CD4-positive, CD25-positive, alpha-beta regulatory T cell (primary cell): ENCODE results near the gene NRARP. TPM values are rescaled to one million over a fixed set of nuclear protein-coding genes. Genes with fewer than 3 reads are reported as not detected.

Experiments used
- ATAC-seq, 2 donors: fragments of 150-1000 bp; cut with Tn5 transposase; one replicate each; pipeline ENCODE4 v1.10.0; 2021; ENCODE audit warnings: low read depth in 2 of 2, moderate number of reproducible peaks in 2 of 2, moderate library complexity in 1 of 2
- DNase-seq, 3 donors: peaks; one replicate each; pipeline versions ENCODE4 v3.0.0 to v3.0.0-alpha.2; 2012 to 2022; ENCODE audit warnings: mixed read lengths in 1 of 3
- H3K27ac ChIP-seq: one replicate; pipeline ENCODE4 v1.7.0; 2013; ENCODE audit warnings: mild to moderate bottlenecking, low read length; ENCODE audit not compliant: insufficient read depth, poor library complexity, severe bottlenecking
- H3K27me3 ChIP-seq: one replicate; pipeline ENCODE4 v1.7.0; 2013; ENCODE audit warnings: low read length; ENCODE audit not compliant: control insufficient read depth, insufficient read depth
- H3K36me3 ChIP-seq: one replicate; pipeline ENCODE4 v1.7.0; 2013; ENCODE audit warnings: mild to moderate bottlenecking, low read length, moderate library complexity; ENCODE audit not compliant: control insufficient read depth, insufficient read depth
- H3K4me1 ChIP-seq: 2 replicates; pipeline ENCODE4 v1.7.0; 2013; ENCODE audit warnings: mild to moderate bottlenecking, low read length; ENCODE audit not compliant: insufficient read depth, control insufficient read depth, poor library complexity, severe bottlenecking
- H3K4me3 ChIP-seq: one replicate; pipeline ENCODE4 v1.7.0; 2013; ENCODE audit warnings: low read depth, mild to moderate bottlenecking, low read length, moderate library complexity
- H3K9me3 ChIP-seq, 2 experiments: 1 replicate in 1 of 2; 2 replicates in 1 of 2; pipeline ENCODE4 v1.7.0; 2013; ENCODE audit warnings: low read length in 2 of 2, mild to moderate bottlenecking in 1 of 2, moderate library complexity in 1 of 2; ENCODE audit not compliant: control insufficient read depth in 2 of 2
- H3K27ac Mint-ChIP-seq, 3 donors: one replicate each; pipeline ENCODE4 v1.8.0; 2020 to 2022; ENCODE audit warnings: mild to moderate bottlenecking in 3 of 3, mixed read lengths in 3 of 3, moderate library complexity in 2 of 3
- H3K27me3 Mint-ChIP-seq: one replicate; pipeline ENCODE4 v1.8.0; 2022; ENCODE audit warnings: mild to moderate bottlenecking, mixed read lengths
- H3K36me3 Mint-ChIP-seq: one replicate; pipeline ENCODE4 v1.8.0; 2020; ENCODE audit warnings: mixed read lengths
- H3K4me1 Mint-ChIP-seq, 4 donors: one replicate each; pipeline ENCODE4 v1.8.0; 2020 to 2022; ENCODE audit warnings: mixed read lengths in 4 of 4, mild to moderate bottlenecking in 1 of 4
- H3K4me3 Mint-ChIP-seq, 4 donors: one replicate each; pipeline ENCODE4 v1.8.0; 2020 to 2022; ENCODE audit warnings: mild to moderate bottlenecking in 4 of 4, mixed read lengths in 4 of 4, moderate library complexity in 3 of 4
- H3K9me3 Mint-ChIP-seq, 7 donors: one replicate each; pipeline ENCODE4 v1.8.0; 2020 to 2022; ENCODE audit warnings: mixed read lengths in 7 of 7, mild to moderate bottlenecking in 3 of 7, moderate library complexity in 2 of 7
- polyA plus RNA-seq, 4 donors: library from polyadenylated mRNA; unstranded; fragments of 300-500 nt; fragmentation: Illumina TruSeq; gene quantifications; one replicate each; pipeline ENCODE4 v1.2.3, GENCODE V29; 2021
- total RNA-seq: library from RNA; stranded (reverse); gene quantifications from one replicate; pipeline ENCODE4 v1.2.3, GENCODE V29; 2022

NRARP gene
- total RNA-seq (1.6 TPM), polyA plus RNA-seq (not detected)

- Mint-ChIP-seq H3K9me3 (no peaks in the 10 kb centered on the region), H3K27ac (no peak within 1 kb of the TSS), H3K36me3 (no peaks in the 10 kb centered on the region), H3K4me3 (peak within 1 kb of the TSS; percentile 15 to 87 (median 74)), H3K27me3 (peaks cover 10% of the 10 kb centered on the region), H3K4me1 (peaks cover 0 to 27% (median 4%) of the 10 kb centered on the region in 4 donors)
- H3K36me3 ChIP-seq = no peaks in the 10 kb centered on the region
- H3K9me3 ChIP-seq = no peaks in the 10 kb centered on the region
- H3K27ac ChIP-seq = peak within 1 kb of the TSS; percentile 51
- peaks cover 42% of the 10 kb centered on the region for H3K4me1 ChIP-seq
- ATAC-seq (peak; percentile 86 to 91), DNase-seq (peak; percentile 87 to 91 (median 87))
- peaks cover 4% of the 10 kb centered on the region for H3K27me3 ChIP-seq
- H3K4me3 ChIP-seq = no peak within 1 kb of the TSS
Observed at GRCh38 chr9:137302118-137302448, at the start of gene NRARP. TSS of gene NRARP (minus strand) at chr9:137302271. CDS start at chr9:137301928, 343 bp downstream.

- no peaks in the 10 kb centered on the region for H3K36me3 ChIP-seq
- no peaks in the 10 kb centered on the region for H3K27me3 ChIP-seq
- peaks cover 5% of the 10 kb centered on the region for H3K36me3 Mint-ChIP-seq
- H3K27ac ChIP-seq = no peak overlapping the region
- H3K27me3 Mint-ChIP-seq = no peaks in the 10 kb centered on the region
- H3K4me1 Mint-ChIP-seq = no peaks in the 10 kb centered on the region
- no peaks in the 10 kb centered on the region for H3K4me1 ChIP-seq
- H3K9me3 ChIP-seq = peaks cover 0 to 7% of the 10 kb centered on the region in 2 experiments
- ATAC-seq (no peak), DNase-seq (no peak)
- H3K4me3 ChIP-seq = no peak overlapping the region
- no peaks in the 10 kb centered on the region for H3K9me3 Mint-ChIP-seq
- H3K4me3 Mint-ChIP-seq = no peak overlapping the region
- H3K27ac Mint-ChIP-seq = no peak overlapping the region
Observed at GRCh38 chr9:137350696-137351584, 48.9 kb upstream of the NRARP start.

GRCh38 chr9:137349471-137350033 is 47.5 kb upstream of the NRARP start:
- Histone ChIP-seq H3K9me3 (no peaks in the 10 kb centered on the region), H3K36me3 (no peaks in the 10 kb centered on the region), H3K27me3 (no peaks in the 10 kb centered on the region), H3K27ac (no peak overlapping the region), H3K4me3 (no peak overlapping the region), H3K4me1 (no peaks in the 10 kb centered on the region)
- ATAC-seq (no peak), DNase-seq (no peak)
- no peaks in the 10 kb centered on the region for H3K27me3 Mint-ChIP-seq
- peaks cover 0 to 2% (median 0%) of the 10 kb centered on the region in 7 donors for H3K9me3 Mint-ChIP-seq
- H3K27ac Mint-ChIP-seq = no peak overlapping the region
- H3K4me1 Mint-ChIP-seq = no peaks in the 10 kb centered on the region
- H3K36me3 Mint-ChIP-seq = peaks cover 5% of the 10 kb centered on the region
- no peak overlapping the region for H3K4me3 Mint-ChIP-seq

GRCh38 chr9:137348769-137349470 is 46.8 kb upstream of the NRARP start:
- peaks cover 5% of the 10 kb centered on the region for H3K36me3 Mint-ChIP-seq
- Histone ChIP-seq H3K4me3 (no peak overlapping the region), H3K36me3 (no peaks in the 10 kb centered on the region), H3K4me1 (no peaks in the 10 kb centered on the region), H3K27me3 (no peaks in the 10 kb centered on the region), H3K27ac (no peak overlapping the region), H3K9me3 (no peaks in the 10 kb centered on the region)
- DNase-seq (no peak), ATAC-seq (no peak)
- no peaks in the 10 kb centered on the region for H3K27me3 Mint-ChIP-seq
- peaks cover 0 to 2% (median 0%) of the 10 kb centered on the region in 7 donors for H3K9me3 Mint-ChIP-seq
- H3K4me1 Mint-ChIP-seq = no peaks in the 10 kb centered on the region
- H3K4me3 Mint-ChIP-seq = no peak overlapping the region
- no peak overlapping the region for H3K27ac Mint-ChIP-seq

- H3K27ac ChIP-seq = no peak overlapping the region
- peaks cover 5% of the 10 kb centered on the region for H3K36me3 Mint-ChIP-seq
- DNase-seq (no peak), ATAC-seq (no peak)
- no peaks in the 10 kb centered on the region for H3K27me3 ChIP-seq
- H3K4me1 Mint-ChIP-seq = no peaks in the 10 kb centered on the region
- no peaks in the 10 kb centered on the region for H3K4me1 ChIP-seq
- H3K4me3 Mint-ChIP-seq = no peak overlapping the region
- no peak overlapping the region for H3K27ac Mint-ChIP-seq
- no peak overlapping the region for H3K4me3 ChIP-seq
- no peaks in the 10 kb centered on the region for H3K36me3 ChIP-seq
- H3K9me3 ChIP-seq = no peaks in the 10 kb centered on the region
- H3K27me3 Mint-ChIP-seq = no peaks in the 10 kb centered on the region
- peaks cover 0 to 2% (median 0%) of the 10 kb centered on the region in 7 donors for H3K9me3 Mint-ChIP-seq
Observed at GRCh38 chr9:137347928-137348327, 45.9 kb upstream of the NRARP start.

- Mint-ChIP-seq H3K4me1 (peaks cover 0 to 4% (median 2%) of the 10 kb centered on the region in 4 donors), H3K36me3 (peaks cover 5% of the 10 kb centered on the region), H3K4me3 (no peak overlapping the region), H3K27me3 (no peaks in the 10 kb centered on the region), H3K27ac (peak overlapping the region in 1 of 3 donors; percentile 26), H3K9me3 (peaks cover 0 to 6% (median 0%) of the 10 kb centered on the region in 7 donors)
- no peak overlapping the region for H3K4me3 ChIP-seq
- H3K27ac ChIP-seq = no peak overlapping the region
- no peaks in the 10 kb centered on the region for H3K27me3 ChIP-seq
- H3K9me3 ChIP-seq = no peaks in the 10 kb centered on the region
- no peak for ATAC-seq
- no peaks in the 10 kb centered on the region for H3K36me3 ChIP-seq
- H3K4me1 ChIP-seq = no peaks in the 10 kb centered on the region
- DNase-seq = no peak
Observed at GRCh38 chr9:137342482-137342881, 40.4 kb upstream of the NRARP start.

GRCh38 chr9:137341227-137341626 is 39.2 kb upstream of the NRARP start:
- Histone ChIP-seq H3K4me1 (no peaks in the 10 kb centered on the region), H3K27me3 (no peaks in the 10 kb centered on the region), H3K9me3 (peaks cover 5 to 10% of the 10 kb centered on the region in 2 experiments), H3K4me3 (no peak overlapping the region), H3K27ac (no peak overlapping the region), H3K36me3 (no peaks in the 10 kb centered on the region)
- ATAC-seq (no peak), DNase-seq (no peak)
- peaks cover 0 to 4% (median 2%) of the 10 kb centered on the region in 4 donors for H3K4me1 Mint-ChIP-seq
- no peaks in the 10 kb centered on the region for H3K27me3 Mint-ChIP-seq
- peaks cover 3% of the 10 kb centered on the region for H3K36me3 Mint-ChIP-seq
- H3K4me3 Mint-ChIP-seq = no peak overlapping the region
- no peak overlapping the region for H3K27ac Mint-ChIP-seq
- peaks cover 0 to 9% (median 3%) of the 10 kb centered on the region in 7 donors for H3K9me3 Mint-ChIP-seq
